ENCODE data around the gene GCLM. TPM values are rescaled to one million over a fixed set of nuclear protein-coding genes. Genes with fewer than 3 reads are reported as not detected.
A peak's percentile ranks its signal among the peaks of the same experiment; 100 is the strongest.

The GCLM gene
- total and polyA plus RNA-seq, 9 donors: 3.1 to 18.4 (median 10.4) TPM

DNA sequence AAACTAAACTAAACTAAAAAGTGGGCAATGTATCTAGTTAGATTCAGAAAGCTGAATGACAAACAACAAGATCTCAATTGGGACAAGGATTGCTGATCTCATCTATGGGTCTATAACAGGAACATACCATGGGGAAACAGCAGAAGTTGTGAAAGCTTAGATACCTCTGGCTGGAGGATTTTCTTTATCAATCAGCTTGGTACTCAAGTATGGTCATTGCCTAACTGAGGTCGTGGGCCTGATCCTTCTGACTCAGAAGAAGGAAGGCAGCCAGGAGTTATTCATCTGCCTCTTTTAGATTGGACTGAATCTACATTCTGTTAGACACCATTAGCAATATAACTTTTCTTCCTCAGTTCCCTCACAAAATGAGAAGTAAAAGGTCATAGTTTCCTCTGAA, 69.9 kb downstream of the GCLM start:
- Histone ChIP-seq H3K4me1 (ENCODE audit: insufficient read depth) (no peaks in the 10 kb centered on the region), H3K4me3 (no peak overlapping the region), H3K27me3 (no peaks in the 10 kb centered on the region), H3K27ac (no peak overlapping the region), H3K9me3 (no peaks in the 10 kb centered on the region), H3K36me3 (no peaks in the 10 kb centered on the region)
- intact Hi-C loops (cut with DNase I): no loop called here
- no peak for DNase-seq
- WGBS, 3 donors: 3 to 58% (median 27%) methylated on average over 1 of the region's 1 CpG
- TF ChIP-seq POLR2A (IDR thresholded peaks at IDR 0.05) (no peak), EP300 (IDR thresholded peaks at IDR 0.05) (no peak)
- TF ChIP-seq, protein P1, sequence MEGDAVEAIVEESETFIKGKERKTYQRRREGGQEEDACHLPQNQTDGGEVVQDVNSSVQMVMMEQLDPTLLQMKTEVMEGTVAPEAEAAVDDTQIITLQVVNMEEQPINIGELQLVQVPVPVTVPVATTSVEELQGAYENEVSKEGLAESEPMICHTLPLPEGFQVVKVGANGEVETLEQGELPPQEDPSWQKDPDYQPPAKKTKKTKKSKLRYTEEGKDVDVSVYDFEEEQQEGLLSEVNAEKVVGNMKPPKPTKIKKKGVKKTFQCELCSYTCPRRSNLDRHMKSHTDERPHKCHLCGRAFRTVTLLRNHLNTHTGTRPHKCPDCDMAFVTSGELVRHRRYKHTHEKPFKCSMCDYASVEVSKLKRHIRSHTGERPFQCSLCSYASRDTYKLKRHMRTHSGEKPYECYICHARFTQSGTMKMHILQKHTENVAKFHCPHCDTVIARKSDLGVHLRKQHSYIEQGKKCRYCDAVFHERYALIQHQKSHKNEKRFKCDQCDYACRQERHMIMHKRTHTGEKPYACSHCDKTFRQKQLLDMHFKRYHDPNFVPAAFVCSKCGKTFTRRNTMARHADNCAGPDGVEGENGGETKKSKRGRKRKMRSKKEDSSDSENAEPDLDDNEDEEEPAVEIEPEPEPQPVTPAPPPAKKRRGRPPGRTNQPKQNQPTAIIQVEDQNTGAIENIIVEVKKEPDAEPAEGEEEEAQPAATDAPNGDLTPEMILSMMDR (IDR thresholded peaks at IDR 0.05): no peak

DNA sequence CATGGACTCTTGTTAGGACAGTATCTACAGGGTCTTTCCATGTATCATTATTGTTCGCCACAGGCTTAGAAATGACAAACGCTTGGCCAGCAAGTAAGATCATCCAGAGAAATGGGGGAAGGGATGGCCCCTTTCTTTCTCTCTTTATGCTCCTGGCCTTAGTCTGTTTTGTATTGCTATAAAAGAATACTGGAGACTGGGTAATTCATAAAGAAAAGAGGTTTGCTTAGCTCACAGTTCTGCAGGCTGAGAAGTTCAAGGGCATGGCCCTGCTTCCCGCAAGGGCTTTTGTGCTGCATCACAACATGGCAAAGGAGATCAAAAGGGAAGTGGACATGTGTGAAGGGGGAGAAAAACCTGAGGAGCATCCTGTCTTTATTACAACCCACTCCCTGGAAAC, 71.3 kb downstream of the GCLM start:
- TF ChIP-seq POLR2A (IDR thresholded peaks at IDR 0.05) (no peak), EP300 (IDR thresholded peaks at IDR 0.05) (no peak)
- TF ChIP-seq, protein P1 (IDR thresholded peaks at IDR 0.05): no peak
- Histone ChIP-seq H3K4me3 (no peak overlapping the region), H3K36me3 (no peaks in the 10 kb centered on the region), H3K27me3 (no peaks in the 10 kb centered on the region), H3K4me1 (ENCODE audit: insufficient read depth) (no peaks in the 10 kb centered on the region), H3K27ac (no peak overlapping the region), H3K9me3 (no peaks in the 10 kb centered on the region)
- intact Hi-C loops (cut with DNase I): no loop called here
- DNase-seq: no peak
- WGBS, 3 donors: 83 to 88% (median 85%) methylated on average over 3 of the region's 3 CpGs

MicroRNA genes within 50 kb of the gene (microRNA counts, 767-probe panel; counts per million panel counts)
- microRNA hsa-miR-760: 530 counts per million, percentile 78 among the panel's probes with 10 or more counts

Small RNA genes lying within 50 kb of the gene (microRNA-seq; reads per million reads assigned to microRNA genes)
- gene MIR760: 1.8 to 6.6 (median 4.5) reads per million in 3 donors

Small RNA genes lying within 50 kb of the gene (small RNA-seq; reads per million reads assigned to genes)
- gene AL117351.2 (not detected), gene MIR760 (0.20 reads per million)

Other genes starting within 250 kb of the GCLM start
- gene BCAR3, start 227.6 kb downstream of the GCLM start, total RNA-seq: 10 to 100 TPM; 13.8 to 30.8 (median 17.5) TPM
- gene BCAR3, start 227.6 kb downstream of the GCLM start, polyA plus RNA-seq: 10 to 100 TPM; 14.7 to 23.0 TPM
- 10 to 100 TPM; 17.8 to 60.0 (median 42.0) TPM for gene DNTTIP2, start 30.2 kb downstream of the GCLM start, total RNA-seq
- 10 to 100 TPM; 25.7 to 27.9 TPM for gene DNTTIP2, start 30.2 kb downstream of the GCLM start, polyA plus RNA-seq
- gene ABCA4, start 211.7 kb upstream of the GCLM start, total RNA-seq: 1 to 10 TPM in 1 of 7 donors, under 1 TPM in 6; 0.12 to 3.1 (median 0.32) TPM
- gene ABCA4, start 211.7 kb upstream of the GCLM start, polyA plus RNA-seq: 1 to 10 TPM in 1 of 2 donors, under 1 TPM in 1; 0.42 to 1.2 TPM